Daoy (cell line): ENCODE results near the gene ZNF500. TPM values are rescaled to one million over a fixed set of nuclear protein-coding genes. Genes with fewer than 3 reads are reported as not detected.
"Not testable (repeated sequence)": the region's sequence is repeated elsewhere in the genome, so short reads cannot be mapped to it uniquely, and the experiment has no call there.

Experiments used
- DNase-seq: peaks from one replicate; pipeline ENCODE4 v3.0.0-alpha.2; 2015; ENCODE audit warnings: low read depth
- total RNA-seq: library from RNA; depleted of rRNA; stranded (reverse); fragments of >200 nt; shearing (Covaris generic); gene quantifications from 2 replicates; pipeline ENCODE4 v1.2.3, GENCODE V29; 2014

Gene ZNF500
- total RNA-seq, 1 experiment from 2014 or later, result 6.4 TPM

DNA sequence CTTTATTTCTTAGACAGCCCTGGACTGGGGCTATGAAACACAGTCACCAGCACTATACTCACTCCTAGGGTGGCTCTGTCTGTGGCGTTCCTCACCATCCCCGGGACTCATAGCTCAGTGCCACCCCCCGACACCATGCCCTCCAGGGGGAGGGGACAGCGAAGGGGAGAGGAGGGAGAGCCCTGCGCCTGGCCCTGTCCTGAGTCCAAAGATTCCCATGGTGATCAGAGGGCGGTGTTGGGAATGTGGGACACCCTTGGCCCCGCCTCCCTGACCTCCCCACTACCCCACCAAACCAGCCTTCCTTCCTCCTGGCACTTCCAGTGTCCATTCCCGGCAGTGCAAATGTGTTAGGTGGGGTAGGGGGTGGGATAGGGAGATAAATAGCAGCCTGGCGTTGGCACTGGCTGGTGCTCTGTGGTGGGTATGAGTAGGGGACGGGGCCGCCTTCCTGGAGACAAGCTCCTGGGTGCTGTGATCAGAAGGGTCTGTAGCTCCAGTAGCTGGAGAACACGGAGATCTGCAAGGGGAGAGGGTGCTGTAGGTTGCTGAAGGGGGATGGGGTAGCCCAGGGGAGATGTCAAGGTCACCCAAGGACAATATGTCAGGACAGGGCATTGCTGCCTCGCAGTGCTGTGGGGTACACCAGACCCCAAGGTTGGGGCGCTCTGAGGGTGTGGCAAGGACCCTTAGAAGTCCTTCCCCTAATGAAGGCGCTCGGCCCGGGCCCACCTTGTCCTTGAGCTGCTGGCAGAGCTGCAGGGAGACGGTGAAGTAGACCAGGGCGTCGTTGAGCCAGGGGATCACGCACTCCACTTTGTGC, 30.2 kb upstream of the ZNF500 start:
- no peak for DNase-seq

DNA sequence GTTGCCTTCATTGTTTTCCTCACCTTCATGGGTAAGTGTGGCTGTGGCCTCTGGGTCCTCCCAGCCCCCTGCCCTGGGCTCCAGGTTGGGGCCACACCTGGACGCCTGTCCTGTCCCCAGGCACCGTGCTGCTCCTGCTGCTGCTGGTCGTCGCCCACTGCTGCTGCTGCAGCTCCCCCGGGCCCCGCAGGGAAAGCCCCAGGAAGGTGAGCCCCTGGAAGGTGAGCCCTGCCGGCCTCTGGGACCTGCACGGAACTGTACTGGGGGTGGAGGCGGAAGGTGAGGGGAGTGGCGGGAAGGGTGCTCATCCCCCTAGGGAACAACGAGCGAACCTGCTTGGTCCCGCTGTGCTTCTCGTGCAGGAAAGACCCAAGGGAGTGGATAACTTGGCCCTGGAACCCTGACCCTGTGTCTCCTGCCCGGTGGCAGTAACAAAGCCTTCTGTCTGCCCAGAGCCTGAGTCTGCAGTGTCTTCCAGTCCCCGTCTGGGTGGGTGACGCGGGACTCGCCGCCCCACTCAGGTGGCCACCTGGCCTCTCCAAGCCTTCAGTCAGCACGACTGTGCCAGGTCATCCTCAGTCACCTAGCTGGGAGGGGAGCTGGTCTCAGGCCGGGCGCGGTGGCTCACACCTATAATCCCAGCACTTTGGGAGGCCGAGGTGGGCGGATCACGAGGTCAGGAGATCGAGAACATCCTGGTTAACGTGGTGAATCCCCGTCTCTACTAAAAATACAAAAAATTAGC, 29.0 kb upstream of the ZNF500 start:
- DNase-seq, result no peak

DNA sequence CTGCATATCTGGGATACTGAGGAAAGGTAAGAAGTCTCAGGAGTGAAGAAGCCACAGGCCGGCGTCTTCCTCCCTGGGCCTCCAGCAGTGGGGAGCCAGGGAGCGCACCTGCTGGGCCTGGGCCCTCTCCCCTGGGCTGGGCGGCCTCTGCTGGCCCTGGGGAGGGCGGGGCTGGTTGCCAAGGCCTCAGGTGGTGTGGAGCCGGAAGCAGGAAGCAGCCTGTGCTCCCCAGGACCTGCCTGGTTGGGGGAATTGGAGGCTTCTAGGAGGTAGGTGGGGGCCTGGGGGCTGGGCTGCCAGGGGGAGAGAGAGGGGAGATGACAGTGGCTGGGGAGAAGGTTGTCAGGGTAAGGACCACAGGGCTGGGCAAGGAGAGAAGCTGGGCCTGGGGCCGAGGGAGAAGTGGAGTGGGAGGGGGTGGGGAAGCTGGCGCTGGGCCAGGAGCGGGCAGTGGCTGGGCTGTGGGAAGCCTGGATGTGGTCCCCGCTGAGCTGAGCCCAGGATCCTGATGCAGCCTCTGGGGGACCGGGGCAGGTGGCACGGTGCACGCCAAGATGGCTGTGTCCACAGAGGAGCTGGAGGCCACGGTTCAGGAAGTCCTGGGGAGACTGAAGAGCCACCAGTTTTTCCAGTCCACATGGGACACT, 28.3 kb upstream of the ZNF500 start, which contains the start of gene SMIM22:
Gene SMIM22 (plus strand): TSS at position 189 of the 647 bp plus-strand sequence. CDS start 366 bp downstream, at position 555.
- DNase-seq, result no peak

DNA sequence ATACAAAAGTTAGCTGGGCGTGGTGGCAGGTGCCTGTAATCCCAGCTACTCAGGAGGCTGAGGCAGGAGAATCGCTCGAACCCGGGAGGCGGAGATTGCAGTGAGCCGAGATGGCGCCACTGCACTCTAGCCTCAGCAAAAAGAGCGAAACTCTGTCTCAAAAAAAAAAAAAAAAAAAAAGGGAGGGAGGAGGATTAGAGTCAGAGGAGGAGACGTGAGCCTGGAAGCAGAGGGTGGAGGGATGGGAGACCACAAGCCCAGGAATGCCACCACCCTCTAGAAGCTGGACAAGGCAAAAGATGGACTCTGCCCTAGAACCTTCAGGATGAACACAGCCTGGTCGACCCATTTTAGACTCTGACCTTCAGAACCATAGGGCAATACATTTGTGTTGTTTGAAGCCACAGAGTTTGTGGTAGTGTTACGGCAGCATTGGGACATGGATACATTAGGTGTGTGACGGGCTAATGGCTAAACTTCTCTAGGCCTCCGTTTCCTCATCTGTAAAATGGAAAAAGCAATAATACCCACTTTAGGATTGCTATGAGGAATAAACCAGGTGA, 26.1 kb upstream of the ZNF500 start:
- no peak for DNase-seq

DNA sequence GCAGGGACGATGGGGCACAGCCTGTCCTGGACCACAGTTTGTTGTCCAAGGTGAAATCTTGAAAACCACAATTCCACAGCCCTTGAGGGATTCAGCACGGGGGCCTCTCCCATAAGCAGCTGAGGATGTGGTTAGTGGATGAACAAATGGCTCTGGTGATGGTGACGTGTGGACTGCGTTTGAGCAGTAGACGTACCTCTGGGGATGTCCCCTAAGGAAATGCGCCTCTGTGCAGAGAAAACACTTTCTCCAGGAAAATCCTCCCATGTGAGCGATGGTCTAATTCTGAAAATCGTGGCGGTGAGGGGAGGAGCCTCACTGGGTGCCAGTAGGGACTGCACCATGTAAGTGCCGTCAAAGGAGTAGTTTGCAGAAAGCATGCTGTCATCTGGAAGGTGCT, 23.9 kb upstream of the ZNF500 start:
- DNase-seq, result no peak

DNA sequence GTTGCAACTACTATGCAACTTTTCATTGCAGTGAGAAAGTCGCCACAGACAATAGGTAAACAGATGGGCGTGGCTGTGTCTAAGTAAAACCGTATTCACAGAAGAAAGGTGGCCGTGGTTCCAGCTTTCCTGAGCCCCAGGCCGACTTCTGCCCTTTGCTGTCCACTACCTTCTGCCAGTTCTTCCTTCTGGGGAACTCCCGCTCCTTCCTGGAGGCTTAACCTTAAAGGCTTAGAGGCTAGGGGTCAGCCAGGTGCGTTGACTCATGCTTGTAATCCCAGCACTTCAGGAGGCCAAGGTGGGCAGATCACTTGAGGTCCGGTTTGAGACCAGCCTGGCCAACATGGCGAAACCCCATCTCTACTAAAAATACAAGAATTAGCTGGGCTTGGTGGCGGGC, 23.3 kb upstream of the ZNF500 start:
- DNase-seq, result no peak

DNA sequence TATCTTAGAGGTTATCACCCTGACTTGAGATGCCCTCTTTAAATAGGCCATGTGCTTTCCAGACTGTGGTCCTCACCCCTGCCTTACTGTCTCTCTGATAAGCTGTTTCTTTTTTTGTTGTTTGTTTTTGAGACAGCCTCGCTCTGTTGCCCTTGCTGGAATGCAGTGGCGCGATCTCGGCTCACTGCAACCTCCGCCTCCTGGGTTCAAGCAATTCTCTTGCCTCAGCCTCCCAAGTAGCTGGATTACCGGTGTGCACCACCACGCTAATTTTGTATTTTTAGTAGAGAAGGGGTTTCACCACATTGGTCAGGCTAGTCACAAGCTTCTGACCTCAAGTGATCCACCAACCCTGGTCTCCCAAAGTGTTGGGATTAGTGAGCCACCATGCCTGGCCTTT, 21.9 kb upstream of the ZNF500 start:
- DNase-seq, result no peak

DNA sequence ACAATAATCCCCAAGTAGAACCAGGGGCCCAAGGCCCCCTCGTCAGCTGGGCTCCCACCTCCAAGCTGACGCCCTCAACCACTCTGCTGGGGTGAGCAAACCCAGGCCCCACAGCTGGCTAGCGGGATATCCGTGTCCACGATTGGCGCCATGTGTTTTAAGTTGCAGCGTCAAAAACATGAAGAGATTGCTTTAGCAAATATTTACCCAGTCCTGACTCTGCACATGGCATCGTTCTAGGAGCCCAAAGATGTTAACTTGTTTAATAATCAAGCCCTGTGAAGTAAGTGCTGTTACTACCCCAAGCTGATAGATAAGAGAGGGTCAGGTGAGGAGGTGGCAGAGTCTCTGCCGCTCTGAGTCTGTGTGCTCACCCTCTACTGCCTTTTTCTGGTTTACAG, 21.5 kb upstream of the ZNF500 start:
- DNase-seq, result no peak

DNA sequence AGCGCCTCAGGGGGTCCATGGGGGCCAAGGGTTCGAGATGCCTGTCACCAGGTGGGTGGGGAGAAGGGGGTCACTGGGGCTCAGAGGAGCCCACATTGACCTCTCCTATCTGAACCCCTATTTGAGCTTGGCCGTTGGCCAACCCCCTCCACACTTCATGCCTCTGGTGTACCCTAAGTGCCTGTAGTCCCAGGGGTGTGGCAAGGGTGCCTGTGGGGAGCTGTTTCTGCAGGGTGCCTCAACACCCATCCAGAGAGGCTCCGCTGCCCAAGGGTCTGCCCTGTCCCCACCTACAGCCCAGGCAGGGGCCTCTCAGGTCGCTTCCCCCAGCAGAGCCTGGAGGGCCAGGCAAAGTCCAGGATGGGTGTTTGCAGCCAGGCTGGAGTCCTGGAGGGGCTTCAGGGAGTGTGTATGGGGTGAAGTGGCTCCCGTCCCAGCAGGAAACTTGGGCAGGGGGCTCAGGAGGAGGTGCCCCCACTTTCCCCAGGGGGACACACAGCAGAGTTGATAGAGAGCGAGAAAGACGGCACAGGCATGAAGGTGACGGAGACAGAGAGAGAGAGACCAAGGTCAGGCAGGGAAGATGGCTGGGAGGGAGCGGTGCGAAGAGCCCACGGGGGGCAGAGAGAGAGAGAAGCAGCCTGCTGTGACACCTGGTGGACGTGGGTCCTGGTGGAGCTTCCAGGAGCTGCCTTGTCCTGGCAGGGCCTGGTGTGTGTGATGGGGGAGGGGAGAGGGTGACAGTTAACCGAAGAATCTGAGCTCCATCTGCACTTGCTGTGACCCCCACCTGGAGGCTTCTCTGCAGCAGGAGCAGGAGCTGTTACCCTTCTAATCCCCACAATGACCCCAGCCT, 20.9 kb upstream of the ZNF500 start, which contains the start of gene SEPTIN12:
Gene SEPTIN12 (minus strand): TSS at position 719 of the 856 bp plus-strand sequence. CDS start 700 bp downstream, at position 19.
- DNase-seq, result no peak

DNA sequence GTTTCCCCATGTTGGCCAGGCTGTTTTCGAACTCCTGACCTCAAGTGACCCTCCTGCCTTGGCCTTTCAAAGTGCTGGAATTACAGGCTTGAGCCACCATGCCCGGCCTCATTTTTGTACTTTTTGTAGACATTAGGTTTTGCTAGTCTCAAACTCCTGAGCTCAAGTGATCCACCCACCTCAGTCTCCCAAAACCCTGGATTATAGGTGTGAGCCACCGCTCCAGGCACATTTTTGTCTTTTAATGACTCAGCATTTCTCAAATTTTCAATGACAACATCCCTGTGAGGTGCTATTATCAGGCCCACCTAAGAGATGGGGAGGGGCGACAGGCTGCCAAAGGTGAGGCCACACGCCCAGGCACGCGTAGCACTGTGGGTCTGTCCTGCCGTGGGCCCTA, 20.1 kb upstream of the ZNF500 start:
- DNase-seq, result no peak

DNA sequence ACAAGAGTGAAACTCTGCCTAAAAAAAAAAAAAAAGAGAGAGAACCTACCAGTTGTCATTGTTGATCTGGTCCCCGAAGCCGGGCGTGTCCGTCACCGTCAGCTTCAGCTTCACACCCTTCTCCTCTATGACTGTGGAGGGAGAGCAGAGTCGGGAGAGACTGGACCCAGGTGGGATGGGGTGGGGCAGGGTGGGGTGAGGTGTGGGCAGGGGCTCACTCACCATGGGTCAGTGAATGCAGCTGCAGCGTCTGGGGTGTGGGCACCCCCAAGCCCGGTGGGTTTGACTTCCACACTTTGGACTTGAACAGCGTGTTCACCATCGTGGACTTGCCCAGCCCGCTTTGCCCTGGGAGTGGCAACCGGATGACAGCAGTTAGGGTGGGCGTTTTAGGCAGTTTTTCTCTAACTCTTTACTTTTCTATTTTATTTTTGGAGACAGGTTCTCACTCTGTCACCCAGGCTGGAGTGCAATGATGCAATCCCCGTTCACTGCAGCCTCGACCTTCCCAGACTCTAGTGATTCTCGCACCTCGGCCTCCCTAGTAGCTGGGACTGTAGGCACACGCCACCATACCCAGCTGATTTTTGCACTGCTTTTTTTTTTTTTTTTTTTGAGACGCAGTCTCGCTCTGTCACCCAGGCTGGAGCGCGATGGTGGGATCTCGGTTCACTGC, 18.9 kb upstream of the ZNF500 start:
- DNase-seq, result no peak

DNA sequence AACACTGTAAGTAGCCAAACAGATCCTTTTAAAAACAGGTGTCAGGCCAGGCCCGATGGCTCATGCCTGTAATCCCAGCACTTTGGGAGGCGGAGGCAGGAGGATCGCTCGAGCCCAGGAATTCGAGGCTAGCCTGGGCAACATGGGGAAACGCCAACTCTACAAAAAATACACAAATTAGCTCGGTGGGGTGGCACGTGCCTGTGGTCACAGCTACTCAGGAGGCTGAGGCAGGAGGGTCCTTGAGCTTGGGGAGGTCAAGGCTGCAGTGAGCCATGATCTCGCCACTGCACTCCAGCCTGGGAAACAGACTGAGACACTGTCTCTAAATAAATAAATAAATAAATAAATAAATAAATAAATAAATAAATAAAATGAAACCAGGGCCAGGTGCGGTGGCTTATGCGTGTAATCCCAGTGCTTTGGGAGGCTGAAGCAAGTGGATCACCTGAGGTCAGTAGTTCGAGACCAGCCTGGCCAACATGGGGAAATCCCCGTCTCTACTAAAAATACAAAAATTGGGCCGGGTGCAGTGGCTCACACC, 17.6 kb upstream of the ZNF500 start:
- not testable (repeated sequence) for DNase-seq

DNA sequence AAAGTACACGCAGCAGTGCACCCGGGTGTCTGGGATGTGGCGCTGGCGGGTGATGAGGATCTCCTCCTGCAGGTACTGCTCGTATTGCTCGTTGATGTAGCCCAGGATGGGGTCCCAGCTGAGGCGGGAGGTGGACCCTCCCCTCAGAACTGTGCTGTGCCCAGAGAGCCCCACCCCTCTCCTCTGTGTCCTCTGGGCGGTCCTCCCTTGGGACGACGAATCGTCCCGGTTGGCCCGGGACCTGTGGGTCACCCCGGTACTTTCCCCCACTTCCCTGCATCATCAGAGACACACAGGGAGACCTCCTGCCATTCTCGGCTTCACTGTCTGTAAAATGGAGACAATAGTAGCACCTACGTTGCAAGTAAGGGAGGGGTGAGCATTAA, 17.0 kb upstream of the ZNF500 start:
- DNase-seq, result no peak

DNA sequence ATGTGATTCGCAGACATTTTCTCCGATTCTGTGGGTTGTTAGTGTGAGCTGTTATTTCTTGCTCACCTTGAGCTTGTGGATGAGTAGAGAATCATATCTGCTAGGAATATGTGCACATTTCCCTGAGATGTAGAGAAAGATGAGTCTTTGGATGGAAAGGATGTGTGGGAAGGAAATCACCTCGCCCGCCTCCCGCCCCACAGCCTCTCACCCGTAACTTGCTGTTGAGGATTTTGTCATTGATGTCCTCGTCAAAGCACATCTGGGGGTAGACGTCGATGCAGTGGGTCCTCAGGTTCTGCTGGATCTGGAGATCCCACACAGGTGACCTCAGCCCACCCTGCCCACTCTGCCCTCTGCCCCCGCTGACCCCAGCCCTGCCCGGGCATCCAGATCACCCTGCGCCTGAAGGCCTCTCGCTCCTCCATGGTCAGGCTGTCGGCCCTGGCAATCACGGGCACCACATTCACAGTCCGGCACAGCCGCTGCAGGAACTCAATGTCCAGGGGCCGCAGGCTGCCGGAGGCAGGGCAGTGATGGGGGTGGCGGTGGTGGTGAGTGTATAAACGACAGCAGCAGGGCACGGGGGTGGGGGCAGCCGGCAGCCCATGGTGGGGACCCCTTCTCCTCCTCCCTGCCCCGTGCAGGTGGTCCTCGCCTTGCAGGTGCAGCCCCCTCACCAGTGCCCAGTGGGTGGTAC, 16.4 kb upstream of the ZNF500 start:
- no peak for DNase-seq

DNA sequence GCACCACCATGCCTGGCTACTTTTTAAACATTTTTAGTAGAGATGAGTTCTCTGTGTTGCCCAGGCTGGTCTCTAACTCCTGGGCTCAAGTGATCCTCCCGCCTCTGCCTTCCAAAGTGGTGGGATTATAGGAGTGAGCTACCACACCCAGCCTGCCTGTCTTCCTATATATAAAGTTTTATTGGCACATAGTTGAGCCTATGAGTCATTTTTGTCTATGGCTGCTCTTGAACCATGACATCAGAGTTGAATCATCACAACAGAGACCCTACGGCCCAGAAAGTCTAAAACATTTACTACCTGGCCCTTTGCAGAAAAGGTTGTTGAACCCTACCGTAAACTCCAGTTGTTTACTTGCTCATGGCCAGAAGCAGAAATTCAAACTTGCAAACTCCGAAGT, 13.3 kb upstream of the ZNF500 start:
- no peak for DNase-seq

DNA sequence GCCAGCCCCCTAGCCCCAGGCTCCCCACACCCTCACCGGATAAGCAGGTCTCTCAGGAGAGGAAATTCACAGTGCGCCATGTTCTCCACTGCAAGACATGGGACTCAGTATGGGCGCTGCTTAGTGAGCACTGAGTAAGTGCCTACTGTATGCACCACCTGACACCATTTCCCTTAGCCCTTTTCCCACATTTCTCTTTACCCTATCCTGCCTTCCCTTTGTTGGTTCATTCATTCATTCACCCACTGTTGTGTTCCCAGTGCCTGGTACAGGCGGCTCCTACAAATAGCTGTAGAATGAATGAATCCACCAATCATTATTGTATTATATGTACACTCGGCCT, 11.1 kb upstream of the ZNF500 start:
- no peak for DNase-seq

DNA sequence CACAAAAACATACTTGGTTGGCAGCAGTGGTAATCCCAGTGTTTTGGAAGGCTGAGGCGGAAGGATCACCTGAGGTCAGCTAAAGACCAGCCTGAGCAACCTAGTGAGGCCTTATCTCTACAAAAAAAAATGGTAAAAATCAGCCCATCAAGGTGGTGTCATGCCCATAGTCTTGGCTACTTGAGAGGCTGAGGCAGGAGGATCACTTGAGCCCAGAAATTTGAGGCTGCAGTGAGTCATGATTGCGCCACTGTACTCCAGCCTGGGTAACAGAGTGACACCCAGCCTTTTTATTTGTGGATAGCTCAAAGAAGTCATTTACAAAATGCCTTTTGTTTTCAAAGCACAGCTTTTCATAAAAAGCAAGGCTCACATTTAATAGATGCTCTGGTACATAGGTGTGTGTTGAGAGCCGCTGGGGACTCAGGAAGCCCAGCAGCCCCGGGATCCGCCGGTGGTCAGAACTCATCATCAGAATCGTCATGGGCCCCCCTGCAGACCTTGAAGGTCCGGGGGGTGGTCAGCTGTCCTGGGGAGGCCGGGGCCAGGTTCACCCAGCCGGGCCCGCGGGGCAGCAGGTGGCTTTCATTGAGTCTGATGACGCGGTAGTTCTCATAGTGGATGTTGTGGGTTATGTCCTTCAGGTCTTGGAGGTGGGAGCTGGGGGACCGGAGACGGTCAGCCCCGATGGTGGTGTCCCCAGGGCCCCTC, 10.5 kb upstream of the ZNF500 start:
- DNase-seq, result no peak

DNA sequence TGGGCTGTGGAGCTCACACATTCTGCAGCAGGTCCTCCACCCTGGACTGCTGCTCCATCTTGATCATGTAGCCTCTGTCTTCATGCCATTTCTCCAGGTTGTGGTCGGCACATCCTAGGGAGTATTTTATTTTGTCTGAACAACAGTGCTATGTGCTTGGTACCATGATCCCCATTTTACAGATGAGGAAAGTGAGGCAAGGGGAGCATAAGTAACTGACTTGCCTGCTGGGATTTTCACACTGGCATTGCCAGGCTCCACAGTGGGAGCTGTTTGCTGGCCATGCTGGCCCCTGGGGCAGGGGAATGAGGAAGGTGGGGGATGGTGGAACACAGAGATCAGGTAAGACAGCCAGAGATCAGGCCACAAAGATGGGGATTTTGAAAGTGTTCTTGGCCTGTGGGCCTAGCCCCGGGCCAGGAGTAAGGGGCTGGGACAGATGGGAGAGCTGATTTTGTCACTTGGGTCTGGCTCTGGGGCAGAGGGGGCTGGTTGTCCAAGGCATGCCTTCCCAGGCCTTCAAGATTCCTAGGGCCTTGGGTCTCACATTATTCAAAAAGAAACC, 9.3 kb upstream of the ZNF500 start:
- DNase-seq, result no peak

DNA sequence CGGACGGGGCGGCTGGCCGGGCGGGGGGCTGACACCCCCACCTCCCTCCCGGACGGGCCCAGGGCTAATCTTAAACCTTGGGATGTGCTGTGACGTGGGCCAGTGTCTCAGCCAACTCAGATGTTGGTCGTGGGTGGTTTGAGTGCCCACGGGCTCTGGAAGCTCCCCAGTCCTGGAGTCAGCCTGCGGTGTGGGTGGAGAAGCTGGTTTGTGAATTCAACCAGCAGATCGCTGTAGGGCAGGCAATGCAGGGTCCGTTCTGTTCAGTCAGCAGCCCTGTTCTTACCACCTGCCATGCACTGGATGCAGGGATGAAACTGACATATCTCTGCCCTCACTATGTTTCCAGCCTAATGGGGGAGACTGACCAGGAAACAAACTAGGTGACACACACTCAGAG, 8.0 kb upstream of the ZNF500 start:
- DNase-seq, result no peak
